Fibroblast of peridontal ligament (primary cell): ENCODE results near the gene CCR3.
A peak's percentile ranks its signal among the peaks of the same experiment; 100 is the strongest.

Source experiments
- DNase-seq: peaks from one replicate; pipeline ENCODE4 v3.0.0-alpha.2; 2010; ENCODE audit errors: extremely low read depth

Gene CCR3

GRCh38 chr3:46272028-46272451, 29.8 kb downstream of the CCR3 start:
- no peak for DNase-seq

- DNase-seq: no peak
Measured at GRCh38 chr3:46276497-46277099, 34.3 kb downstream of the CCR3 start.

GRCh38 chr3:46277476-46277875, 35.2 kb downstream of the CCR3 start:
- DNase-seq: no peak

- no peak for DNase-seq
Measured at GRCh38 chr3:46278816-46279672, 36.8 kb downstream of the CCR3 start.

GRCh38 chr3:46280105-46280797, 38.0 kb downstream of the CCR3 start:
- DNase-seq: peak; percentile 38

GRCh38 chr3:46281551-46281950, 39.3 kb downstream of the CCR3 start:
- DNase-seq: no peak

GRCh38 chr3:46282041-46282440, 39.8 kb downstream of the CCR3 start:
- no peak for DNase-seq

GRCh38 chr3:46282696-46283095, 40.4 kb downstream of the CCR3 start:
- DNase-seq: no peak

- DNase-seq: no peak
Measured at GRCh38 chr3:46283881-46284450, 41.7 kb downstream of the CCR3 start.

- DNase-seq: no peak
Measured at GRCh38 chr3:46284981-46285683, 42.9 kb downstream of the CCR3 start.

GRCh38 chr3:46285931-46286619, 43.8 kb downstream of the CCR3 start:
- DNase-seq: no peak

GRCh38 chr3:46286947-46287565, 44.8 kb downstream of the CCR3 start:
- DNase-seq: no peak

GRCh38 chr3:46289551-46289950, 47.3 kb downstream of the CCR3 start:
- no peak for DNase-seq

- DNase-seq: no peak
Measured at GRCh38 chr3:46289966-46290365, 47.7 kb downstream of the CCR3 start.

- DNase-seq: no peak
Measured at GRCh38 chr3:46291046-46291445, 48.8 kb downstream of the CCR3 start.

GRCh38 chr3:46293035-46293724, 50.9 kb downstream of the CCR3 start:
- no peak for DNase-seq

GRCh38 chr3:46293991-46294833, 52.0 kb downstream of the CCR3 start:
- no peak for DNase-seq

- no peak for DNase-seq
Measured at GRCh38 chr3:46296826-46297225, 54.6 kb downstream of the CCR3 start.
